Suprapubic skin (tissue), 3 donors: ENCODE data around the gene HAUS7.

ENCODE experiments used
- CTCF ChIP-seq, 2 donors: fragments of 200-600 bp in 1 of 2; fragments of 450-650 bp in 1 of 2; sonication (generic) in 1 of 2; IDR thresholded peaks; one replicate each; pipeline ENCODE4 v1.5.1; 2016 to 2019; ENCODE audit warnings: antibody characterized with exemption in 2 of 2, mild to moderate bottlenecking in 1 of 2, moderate library complexity in 1 of 2
- EP300 ChIP-seq: sonication (generic); formaldehyde crosslinking; IDR thresholded peaks from one replicate; pipeline ENCODE4 v1.6.1; 2017; ENCODE audit warnings: antibody characterized with exemption
- POLR2A ChIP-seq, 2 donors: fragments of 450-650 bp; IDR thresholded peaks; one replicate each; pipeline ENCODE4 v1.6.1; 2017; ENCODE audit warnings: antibody characterized with exemption in 2 of 2, mild to moderate bottlenecking in 2 of 2, moderate library complexity in 2 of 2

DNA sequence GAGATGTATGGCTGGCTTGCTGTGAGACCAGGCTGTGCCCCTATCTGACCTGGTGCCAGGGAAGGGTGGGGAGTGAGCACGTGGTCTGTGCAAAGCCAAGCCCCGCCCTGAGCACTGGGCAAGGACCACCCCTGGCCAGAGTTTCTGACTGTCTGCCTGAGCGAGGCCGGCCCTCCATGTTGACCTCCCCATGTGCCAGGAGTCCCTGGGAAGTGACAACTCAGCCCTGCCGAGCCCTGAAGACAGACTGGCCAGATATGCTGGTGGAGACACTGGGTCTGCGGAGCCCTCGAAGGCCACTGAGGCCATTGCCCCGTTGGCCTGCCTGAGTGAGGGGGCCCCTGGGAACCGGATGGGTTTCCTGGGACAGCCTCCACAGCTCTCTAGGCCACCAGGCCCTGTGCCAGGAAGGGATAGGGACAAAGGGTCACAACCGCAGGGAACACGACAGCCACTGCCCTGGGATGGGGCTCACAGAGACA is 17.3 kb upstream of the HAUS7 start:
- TF ChIP-seq CTCF (IDR thresholded peaks at IDR 0.05) (no peak), EP300 (no peak), POLR2A (IDR thresholded peaks at IDR 0.05) (no peak)
